T-helper 2 cell (primary cell): ENCODE measurements around the gene IQCE.
"Not testable (repeated sequence)": the region's sequence is repeated elsewhere in the genome, so short reads cannot be mapped to it uniquely, and the experiment has no call there.

Experiments used
- DNase-seq, 5 experiments: peaks; one replicate each; pipeline versions ENCODE4 v3.0.0 to v3.0.0-alpha.2; 2012 to 2022

IQCE gene

DNA sequence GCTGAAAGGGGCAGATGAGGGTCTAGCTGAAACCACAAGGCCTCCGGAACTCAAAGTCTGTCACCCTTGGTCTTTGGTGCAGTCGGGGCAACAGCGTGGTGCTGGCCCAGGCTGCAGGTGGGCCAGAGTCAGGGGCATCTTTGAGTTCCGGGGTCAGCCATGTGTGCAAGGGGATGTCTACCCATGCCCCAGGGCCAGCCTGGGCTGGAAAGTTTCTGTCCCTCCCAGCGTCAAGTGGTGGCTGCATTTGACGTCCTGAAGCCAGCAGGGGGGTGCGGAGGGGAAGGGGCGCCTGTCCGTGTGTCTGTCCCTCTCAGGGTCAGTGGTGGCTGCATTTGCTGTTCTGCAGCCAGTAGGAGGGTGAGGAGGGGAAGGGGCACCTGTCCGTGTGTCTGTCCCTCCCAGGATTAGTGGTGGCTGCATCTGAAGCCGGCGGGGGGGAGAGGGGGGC, 4.1 kb upstream of the IQCE start:
- DNase-seq, result no peak

DNA sequence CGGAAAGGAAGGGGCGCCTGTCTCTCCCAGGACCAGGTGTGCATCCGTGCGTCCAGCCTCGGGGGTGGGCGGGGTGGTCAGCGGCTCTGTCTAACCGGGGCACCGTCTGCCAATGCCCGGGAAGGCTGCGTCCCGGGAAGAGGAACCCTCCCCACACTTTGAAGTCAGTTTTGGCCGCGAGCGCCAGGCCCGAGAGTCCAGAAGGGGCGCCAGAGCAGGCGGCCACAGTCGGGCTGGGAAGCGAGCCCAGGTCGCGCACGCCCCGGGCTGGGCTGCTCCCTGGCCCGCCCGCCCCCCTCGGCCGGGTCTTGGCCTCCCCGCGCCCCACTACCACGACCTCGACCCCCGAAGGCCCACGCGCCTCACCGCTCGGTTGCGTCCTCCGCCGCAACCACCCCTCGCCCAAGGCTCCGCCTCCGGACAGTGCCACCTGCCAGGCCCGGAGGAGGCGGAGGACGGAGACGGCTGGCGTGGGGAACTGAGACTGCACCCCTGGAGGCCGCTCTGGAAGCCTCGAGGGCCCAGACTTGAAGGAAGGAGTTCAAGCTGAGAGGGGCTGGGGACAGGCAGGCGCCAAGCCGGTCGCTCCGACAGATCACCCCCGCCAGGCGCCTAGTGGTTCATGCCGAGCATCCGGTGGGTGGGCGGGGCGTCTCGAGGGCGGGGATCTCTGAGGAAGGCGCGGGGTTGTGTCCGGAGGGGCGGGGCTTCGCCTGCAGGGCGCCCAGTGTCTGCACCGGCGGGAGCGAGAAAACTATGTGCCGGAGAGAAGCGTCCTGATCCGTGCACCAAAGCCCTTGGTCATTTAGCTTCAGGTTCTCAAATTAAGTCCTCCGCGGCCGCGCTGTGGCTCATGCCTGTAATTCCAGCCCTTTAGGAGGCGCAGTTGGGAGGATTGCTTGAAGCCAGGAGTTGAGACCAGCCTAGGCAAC, 3.4 kb upstream of the IQCE start, which contains the start of gene BRAT1:
Gene BRAT1, minus strand, starts transcription at position 404 of the 932 bp plus-strand sequence. CDS start 1,093 bp downstream, outside the sequence.
- peak; percentile 85 to 94 (median 92) for DNase-seq

DNA sequence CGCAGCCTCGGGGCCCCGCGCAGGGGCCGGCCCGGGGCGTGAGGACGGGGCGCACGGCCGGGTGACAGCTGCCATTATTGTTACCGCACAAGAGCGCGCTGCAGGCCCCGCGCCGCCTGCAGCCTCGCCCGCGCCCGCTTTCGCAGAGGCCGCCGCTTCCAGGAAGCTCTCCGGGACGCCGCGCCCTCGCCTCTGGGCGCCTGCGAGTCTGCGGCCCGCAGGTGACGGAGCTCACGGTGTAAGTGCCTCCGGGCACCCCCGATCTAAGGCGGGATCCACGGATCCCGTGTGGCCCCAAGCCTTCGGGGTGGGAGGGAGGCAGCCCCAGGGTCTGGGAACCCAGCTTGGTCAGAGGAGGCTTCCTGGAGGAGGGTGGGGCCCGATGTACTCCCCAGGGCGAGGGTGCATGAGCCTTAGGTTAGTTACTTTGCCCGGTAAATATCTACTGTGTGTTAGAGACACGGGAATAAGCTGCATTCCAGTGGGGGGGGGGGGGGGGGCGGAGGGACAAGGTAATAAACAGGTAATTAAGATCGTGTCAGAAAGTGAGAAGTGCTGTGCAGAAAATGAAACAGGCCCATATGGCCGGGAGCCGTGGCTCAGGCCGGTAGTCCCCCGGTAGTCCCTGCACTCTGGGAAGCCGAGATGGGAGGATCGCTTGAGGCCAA, 638 bp downstream of the IQCE start:
- DNase-seq, result peak in 1 of 5 experiments; percentile 53

DNA sequence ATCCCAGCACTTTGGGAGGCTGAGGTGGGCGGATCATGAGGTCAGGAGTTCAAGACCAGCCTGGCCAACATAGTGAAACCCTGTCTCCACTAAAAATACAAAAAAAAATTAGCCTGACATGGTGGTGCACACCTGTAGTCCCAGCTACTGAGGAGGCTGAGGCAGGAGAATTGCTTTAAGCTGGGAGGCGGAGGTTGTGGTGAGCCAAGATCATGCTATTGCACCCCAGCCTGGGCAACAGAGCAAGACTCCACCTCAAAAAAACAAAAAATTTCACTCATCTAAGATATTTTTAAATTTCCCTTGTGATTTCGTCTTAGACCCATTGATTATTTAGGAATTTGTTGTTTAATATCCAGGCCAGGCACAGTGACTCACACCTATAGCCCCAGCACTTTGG, 5.2 kb downstream of the IQCE start:
- DNase-seq, result not testable (repeated sequence)

- DNase-seq, result no peak
Observed at GRCh38 chr7:2564970-2565540, 6.3 kb downstream of the IQCE start.

DNA sequence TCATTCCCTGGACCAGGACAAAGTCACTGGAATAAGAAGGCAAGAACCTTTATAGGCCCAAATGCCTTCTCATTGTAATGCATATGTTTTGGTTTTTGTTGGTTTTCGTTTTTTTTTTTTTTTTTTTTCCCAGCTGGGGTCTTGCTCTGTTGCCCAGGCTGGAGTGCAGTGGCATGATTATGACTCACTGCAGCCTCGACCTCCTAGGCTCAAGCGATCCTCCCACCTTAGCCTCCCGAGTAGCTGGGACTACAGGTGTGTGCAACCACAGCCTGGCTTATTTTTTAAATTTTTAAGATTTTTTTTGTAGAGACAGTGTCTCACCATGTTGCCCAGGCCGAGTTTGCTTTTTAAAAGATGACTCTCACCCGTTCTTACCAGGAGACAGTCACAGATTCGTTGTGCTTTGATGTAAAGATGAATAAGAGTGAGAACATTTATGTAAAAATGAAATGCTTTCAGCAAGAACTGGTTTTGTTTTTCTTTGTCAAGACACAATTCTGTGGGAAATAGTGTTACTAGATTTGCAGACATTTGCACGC, 7.6 kb downstream of the IQCE start:
- DNase-seq, result no peak

DNA sequence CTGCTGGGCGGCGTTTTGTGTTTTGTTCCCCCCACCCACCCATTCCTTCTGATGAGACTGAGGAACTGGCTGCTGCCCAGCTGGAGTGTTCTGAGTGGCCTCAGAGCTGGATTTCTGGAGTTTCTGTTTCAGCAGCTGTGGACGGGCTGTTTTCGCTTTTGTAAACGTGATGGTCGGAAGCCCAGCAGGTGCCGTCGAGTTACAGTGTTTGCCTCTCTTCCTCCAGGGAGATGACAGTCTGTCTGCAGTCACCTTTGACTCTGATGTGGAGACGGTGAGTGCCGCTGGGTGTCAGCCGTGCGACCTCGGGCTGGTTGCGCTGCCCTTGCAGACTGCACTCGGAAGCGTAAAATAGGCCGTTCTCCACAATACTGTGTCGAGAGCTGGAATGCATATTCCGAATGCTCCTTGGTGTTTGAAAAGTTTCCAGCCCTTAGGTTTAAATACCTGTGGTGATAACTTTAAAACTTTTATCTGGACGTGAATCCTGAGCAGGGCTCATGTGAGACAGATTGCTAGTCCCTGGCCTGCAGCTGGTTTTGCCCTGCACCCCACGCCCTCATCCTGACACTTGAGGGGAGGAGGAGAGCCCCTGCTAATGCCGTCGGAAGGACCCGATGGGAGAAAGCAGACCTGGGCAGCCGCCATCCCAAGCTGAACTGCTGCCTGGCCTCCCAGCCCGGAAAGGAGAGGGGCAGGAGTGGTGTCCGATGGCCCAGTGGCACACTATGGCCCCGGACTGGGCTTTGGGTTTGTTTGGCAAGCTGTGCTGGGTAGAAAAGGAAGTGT, 8.3 kb downstream of the IQCE start:
- peak in 1 of 5 experiments; percentile 77 for DNase-seq

- no peak for DNase-seq
Observed at GRCh38 chr7:2567679-2568278, 9.0 kb downstream of the IQCE start.

DNA sequence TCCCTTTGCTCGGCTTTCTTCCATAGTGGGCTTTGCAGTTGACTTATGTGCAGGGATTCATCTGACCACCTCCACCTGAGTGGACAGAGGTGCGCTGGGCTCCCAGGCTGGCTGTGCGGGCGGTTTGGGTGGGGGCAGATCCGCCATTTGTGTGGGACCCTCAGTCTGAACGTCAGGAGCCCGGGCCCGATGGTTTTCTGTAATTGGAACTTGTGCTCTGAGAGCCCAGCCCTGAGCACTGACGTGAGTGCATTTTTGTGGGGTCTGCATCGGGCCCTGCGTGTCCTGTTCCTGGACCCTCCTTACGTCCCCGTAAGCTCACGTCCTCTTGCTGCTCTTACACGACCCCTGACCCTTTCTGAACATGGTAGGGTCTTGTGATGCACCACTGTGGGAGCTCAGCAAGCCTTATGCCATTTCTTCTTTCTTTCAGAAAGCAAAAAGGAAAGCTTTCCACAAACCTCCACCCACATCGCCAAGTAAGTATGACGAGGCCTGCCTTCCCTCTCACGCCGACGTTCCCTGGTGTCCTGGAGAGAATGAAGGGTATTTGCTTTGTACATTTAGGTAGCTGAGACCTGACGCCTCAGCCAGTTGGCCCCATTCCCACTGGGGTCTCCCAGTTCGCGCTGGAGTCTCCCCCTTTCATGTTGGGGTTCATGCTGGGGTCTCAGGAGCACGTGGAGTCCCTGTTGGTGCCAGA, 9.9 kb downstream of the IQCE start:
- no peak for DNase-seq

GRCh38 chr7:2569421-2569820, 10.6 kb downstream of the IQCE start:
- DNase-seq, result no peak

DNA sequence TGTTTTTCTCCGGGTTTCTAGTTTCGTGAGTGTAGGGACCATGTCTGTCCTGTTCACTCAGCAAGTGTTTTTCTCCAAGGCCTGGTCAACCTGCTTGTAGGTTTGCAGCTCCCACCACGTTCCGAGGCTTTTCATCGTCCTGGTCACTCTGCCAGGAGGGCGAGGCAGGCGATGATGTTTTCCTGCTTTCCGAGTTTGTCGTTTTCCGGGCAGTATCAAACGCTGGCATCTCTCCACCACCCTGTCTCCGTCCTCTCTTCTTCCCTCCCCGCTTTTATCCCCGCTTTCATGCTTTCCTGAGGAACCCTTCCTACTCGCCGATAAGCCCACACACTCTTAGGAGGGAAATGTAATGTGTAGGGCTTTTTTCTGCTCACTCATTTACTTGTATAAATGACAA, 11.2 kb downstream of the IQCE start:
- DNase-seq, result no peak

- DNase-seq, result no peak
Observed at GRCh38 chr7:2571409-2571808, 12.6 kb downstream of the IQCE start.

DNA sequence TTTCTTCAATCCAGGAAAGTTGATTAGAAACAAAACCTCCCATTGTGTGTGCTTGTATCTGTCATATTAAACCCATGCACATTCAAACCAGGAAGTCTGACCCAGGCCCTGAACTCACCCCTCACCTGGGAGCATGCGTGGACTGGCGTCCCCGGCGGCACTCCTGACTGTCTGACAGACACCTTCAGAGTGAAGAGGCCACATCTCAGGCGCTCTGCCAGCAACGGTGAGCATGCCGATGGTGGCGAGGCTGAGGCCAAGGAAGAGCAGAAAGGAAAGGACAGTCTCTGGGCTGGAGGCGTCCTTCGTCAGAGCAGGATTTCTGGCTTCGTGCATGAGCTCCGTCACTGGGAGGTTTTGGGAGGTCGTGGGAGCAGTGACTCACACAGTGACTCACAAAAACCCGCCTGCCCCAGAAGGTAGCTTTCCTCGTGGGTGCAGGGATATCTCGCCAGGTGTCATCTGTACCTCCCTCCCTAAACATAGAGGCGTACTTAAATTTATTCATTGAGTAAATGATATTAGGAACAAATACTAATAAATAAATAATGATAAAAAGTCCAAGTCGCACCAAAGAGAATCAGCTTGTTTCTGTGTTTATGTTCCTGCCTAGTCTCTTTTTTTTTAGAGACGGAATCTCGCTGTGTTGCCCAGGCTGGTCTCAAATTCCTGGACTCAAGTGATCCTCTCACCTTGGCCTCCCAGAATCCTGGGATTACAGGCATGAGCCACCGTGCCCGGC, 13.5 kb downstream of the IQCE start:
- no peak for DNase-seq

GRCh38 chr7:2573761-2574160, 15.0 kb downstream of the IQCE start:
- no peak for DNase-seq

DNA sequence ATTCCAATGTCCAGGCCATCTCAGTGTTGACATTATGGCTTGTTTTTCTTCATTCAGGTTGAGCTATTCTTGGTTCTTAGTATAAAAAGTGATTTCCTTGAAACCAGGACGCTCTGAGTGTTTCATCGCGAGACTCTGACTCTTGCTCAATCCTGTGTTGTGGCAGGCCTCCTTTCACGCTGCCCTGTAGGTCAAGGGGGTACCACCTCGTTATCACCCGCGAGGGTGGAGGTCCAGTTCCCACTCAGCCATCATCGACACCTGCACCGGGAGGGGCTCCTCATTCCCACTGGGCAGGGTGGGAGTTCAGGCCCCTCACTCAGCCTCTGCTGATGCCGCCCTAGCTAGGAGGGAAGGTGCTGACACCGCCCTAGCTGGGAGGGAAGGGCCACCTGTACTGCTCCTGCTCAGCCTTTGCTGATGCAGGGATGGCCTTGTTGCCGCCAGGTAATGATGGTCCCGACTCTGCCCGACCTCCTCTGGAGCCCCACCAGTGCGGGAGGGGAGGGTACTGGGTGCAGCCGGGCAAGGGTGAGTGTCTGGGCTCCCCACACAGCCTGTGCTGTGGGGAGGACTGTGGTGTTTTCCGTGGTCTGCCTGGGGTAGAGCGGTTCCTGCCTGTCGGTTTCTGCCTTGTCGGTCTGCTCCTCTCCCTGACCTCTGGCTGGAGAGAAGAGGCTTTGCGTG, 16.4 kb downstream of the IQCE start:
- no peak for DNase-seq

DNA sequence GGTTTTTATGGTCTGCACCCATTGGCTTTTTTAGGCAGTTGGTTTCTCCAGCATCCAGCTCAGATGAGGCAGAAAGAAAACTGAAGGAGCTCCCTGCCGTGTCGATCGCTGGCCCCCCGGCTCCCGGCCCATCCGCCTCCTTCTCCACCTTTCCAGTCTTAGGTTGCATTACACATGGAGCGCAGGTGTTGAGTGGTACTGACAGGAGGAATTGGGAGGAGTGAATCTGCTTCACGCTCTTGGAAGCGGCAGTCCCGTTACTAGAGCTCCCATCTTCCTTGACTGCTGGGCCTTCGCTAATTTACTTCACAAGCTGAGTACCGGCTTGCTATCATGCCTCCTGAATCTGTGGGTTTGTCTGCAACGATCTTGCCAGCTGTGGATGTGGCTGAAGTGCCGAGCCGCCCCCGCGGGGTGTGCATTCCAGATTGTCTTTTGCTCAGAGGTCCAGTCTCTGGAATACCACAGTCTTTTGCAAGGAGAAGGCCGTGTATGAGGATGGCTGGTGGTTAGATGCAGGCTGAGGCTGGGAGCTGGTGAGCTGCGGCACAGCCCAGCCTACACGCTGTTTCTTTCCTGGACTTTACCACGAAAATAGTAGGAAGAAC, 17.1 kb downstream of the IQCE start:
- DNase-seq, result no peak

DNA sequence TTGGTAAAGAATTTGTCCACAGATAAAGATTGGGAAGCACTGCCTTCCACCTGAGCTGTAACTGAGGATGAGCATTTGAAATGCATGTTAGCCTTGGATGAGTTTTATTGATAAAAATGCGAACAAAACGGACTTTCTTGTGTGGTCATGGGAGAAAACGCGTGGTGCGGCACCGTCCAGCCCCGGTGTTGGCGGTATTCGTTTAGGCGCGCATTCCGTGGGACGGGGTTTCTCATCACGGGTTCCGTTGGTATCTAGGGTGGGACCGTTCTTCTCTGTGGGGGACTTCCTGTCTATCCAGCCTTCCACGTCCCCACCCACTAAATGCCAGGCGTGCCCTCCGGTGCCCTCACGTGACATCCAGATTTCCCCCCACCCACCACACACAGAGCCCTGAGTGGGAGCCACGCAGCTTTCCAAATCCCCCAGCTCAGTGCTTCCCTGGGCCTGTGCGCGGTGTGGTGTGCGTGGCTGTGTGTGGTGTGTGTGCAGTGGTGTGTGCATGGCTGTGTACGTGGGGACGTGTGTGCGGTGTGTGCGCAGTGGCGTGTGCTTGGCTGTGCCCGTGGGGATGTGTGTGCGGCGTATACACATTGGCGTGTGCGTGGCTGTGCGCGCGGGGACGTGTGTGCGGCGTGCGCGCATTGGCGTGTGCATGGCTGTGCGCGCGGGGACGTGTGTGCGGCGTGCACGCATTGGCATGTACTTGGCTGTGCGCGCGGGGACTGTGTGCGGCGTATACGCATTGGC, 18.1 kb downstream of the IQCE start:
- no peak for DNase-seq

DNA sequence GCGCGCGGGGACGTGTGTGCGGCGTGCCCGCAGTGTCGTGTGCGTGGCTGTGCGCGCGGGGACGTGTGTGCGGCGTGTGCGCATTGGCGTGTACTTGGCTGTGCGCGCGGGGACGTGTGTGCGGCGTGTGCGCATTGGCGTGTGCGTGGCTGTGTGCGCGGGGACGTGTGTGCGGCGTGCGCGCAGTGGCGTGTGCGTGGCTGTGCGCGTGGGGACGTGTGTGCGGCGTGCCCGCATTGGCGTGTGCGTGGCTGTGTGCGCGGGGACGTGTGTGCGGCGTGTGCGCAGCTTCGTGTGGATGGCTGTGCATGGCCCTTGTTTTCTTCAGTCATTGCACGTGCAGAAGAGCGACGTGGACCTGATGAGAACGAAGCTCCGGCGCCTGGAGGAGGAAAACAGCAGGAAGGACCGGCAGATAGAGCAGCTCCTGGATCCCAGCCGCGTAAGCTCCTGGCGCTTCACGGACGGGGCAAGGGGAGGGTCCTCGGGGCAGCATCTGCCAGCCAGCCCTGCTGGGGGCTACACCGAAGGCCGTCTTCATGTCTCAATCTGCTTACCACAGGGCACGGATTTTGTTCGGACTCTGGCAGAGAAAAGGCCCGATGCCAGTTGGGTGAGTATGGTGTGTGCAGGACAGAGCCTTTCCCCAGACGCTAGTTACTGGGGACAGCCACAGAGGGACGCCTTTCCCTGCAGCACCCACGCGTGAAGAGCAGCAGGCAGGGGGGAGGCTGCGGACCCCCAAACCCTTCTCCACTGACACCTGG, 19.3 kb downstream of the IQCE start:
- DNase-seq, result no peak
